ENCODE data around the gene PEPD. TPM values are rescaled to one million over a fixed set of nuclear protein-coding genes. Genes with fewer than 3 reads are reported as not detected.

PEPD gene
- total and polyA plus RNA-seq, 2 of the 4 experiments (the other 2 are of a cell fraction), result 36.7 to 88.4 TPM

DNA sequence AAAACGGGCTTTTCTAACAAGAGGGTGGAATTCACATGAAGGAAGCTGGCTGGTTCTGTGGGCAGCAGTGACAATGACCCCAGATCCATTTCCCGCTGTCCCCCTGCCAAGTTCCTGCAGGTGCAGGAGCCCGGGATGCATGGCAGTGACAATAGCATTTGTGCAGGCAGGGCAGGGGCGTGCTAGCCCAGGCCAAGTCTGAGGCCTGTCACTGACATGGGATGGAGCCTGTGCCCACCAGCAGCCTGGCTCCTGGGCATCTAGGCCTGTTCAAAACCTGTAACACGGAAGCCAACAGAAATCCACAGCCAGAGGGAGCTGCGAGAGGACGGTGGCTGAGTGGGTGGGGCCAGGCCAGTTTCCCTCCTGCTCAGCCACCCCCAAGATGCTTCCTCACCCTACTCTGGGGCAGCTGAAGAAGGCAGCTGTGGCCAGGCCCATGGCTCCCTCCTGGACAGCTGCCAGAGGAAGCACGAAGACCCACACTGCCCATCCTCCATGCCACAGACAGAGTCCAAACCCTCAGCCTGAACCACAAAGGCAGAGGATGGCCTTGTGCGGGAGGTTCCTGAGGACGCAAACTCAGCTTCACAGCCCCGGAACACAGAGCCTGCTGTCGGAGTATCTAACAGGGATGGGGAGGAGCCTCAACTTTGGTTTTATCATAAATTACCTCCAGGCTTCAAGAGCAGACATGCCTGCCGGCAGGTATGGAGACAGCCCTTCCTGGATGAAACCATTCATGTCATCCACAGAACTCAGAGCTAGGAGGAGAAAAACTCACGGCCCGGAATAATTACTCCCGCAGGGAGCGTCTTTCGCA is 74.0 kb downstream of the PEPD start:
- no peak overlapping the region for H3K14ac ChIP-seq (replicated peaks; ENCODE audit: low read depth, low read length)
- no peak overlapping the region for H3K4me3 ChIP-seq (ENCODE audit: insufficient read depth, low read depth, low read length)
- H3K9me3 ChIP-seq (ENCODE audit: control insufficient read depth, insufficient read depth, low read length), result no peaks in the 10 kb centered on the region
- ATAC-seq (ENCODE audit: low read depth) (no peak), DNase-seq (no peak)
- no peak overlapping the region for H3K18ac ChIP-seq (ENCODE audit: low read depth, low read length)
- H4K20me1 ChIP-seq (ENCODE audit: insufficient read depth, low read length), result no peaks in the 10 kb centered on the region
- intact Hi-C loops (cut with micrococcal nuclease), result no loop called here
- no peak overlapping the region for H4K5ac ChIP-seq (ENCODE audit: low read depth, low read length)
- ChIA-PET POLR2A (ENCODE audit: unreplicated experiment) (no interaction called here), CTCF (no interaction called here)
- dilution Hi-C loops (cut with HindIII; ENCODE audit: low sequenced_read_pairs, unreplicated experiment), result no loop called here
- H2BK15ac ChIP-seq (ENCODE audit: low read depth, low read length), result no peak overlapping the region
- peaks cover 13% of the 10 kb centered on the region; the same call in 1 of the 2 replicates for H3K9me1 ChIP-seq (ENCODE audit: insufficient read depth, low read length)
- H3K23ac ChIP-seq (ENCODE audit: low read depth, low read length), result no peak overlapping the region
- H4K91ac ChIP-seq (ENCODE audit: insufficient read depth, low read depth, low read length), result no peak overlapping the region
- H3K79me1 ChIP-seq (ENCODE audit: low read depth in 1 of 2, low read length in 2 of 2), result no peaks in the 10 kb centered on the region
- H2AFZ ChIP-seq (replicated peaks; ENCODE audit: low read length, poor library complexity), result no peak overlapping the region
- H3K4me2 ChIP-seq (ENCODE audit: low read depth, low read length), result no peak overlapping the region
- H3K4me1 ChIP-seq (ENCODE audit: control insufficient read depth, insufficient read depth, low read length), result no peaks in the 10 kb centered on the region
- no peak overlapping the region for H2BK20ac ChIP-seq (ENCODE audit: low read depth, low read length)
- in situ Hi-C loops (cut with MboI; ENCODE audit: low sequenced_read_pairs), result no loop called here
- no TSS peak for BruUV-seq (replicated peaks)
- no peak overlapping the region for H3K4ac ChIP-seq (ENCODE audit: low read depth, low read length)
- no peak overlapping the region for H2AK5ac ChIP-seq (ENCODE audit: low read depth, low read length)
- no peak overlapping the region for H4K8ac ChIP-seq (ENCODE audit: low read depth in 2 of 2, low read length in 2 of 2)
- no peaks in the 10 kb centered on the region for H3K27me3 ChIP-seq (ENCODE audit: control insufficient read depth, insufficient read depth, low read length)
- 77% methylated on average over 5 of the region's 18 CpGs; no CpG with 5 or more reads in 1 of the 2 experiments for WGBS, 2 experiments (ENCODE audit: extremely low coverage in 2 of 2, insufficient read length in 1 of 2)
- H2BK120ac ChIP-seq (ENCODE audit: low read depth, low read length), result no peak overlapping the region
- H3K9ac ChIP-seq (ENCODE audit: low read depth, low read length), result no peak overlapping the region
- H2BK5ac ChIP-seq (ENCODE audit: low read depth, low read length, poor library complexity, severe bottlenecking), result no peak overlapping the region
- no peaks in the 10 kb centered on the region for H3K36me3 ChIP-seq (ENCODE audit: control insufficient read depth, insufficient read depth, low read length)
- no peak overlapping the region for H3K56ac ChIP-seq (ENCODE audit: extremely low read depth, insufficient read depth, low read length)
- no peak overlapping the region for H3K27ac ChIP-seq (ENCODE audit: insufficient read depth, low read length)
- TF ChIP-seq FOS (IDR thresholded peaks at IDR 0.05; ENCODE audit: low read depth, low read length) (no peak), CTCF (conservative IDR thresholded peaks at IDR 0.05; ENCODE audit: low read depth, low read length) (no peak), CEBPB (IDR thresholded peaks at IDR 0.05; ENCODE audit: low read depth, low read length) (no peak), RAD21 (IDR thresholded peaks at IDR 0.05; ENCODE audit: low read length) (no peak)
- H2AK9ac ChIP-seq (replicated peaks; ENCODE audit: low read depth, low read length, poor library complexity), result no peak overlapping the region
